ENCODE results near the gene KRTAP10-8. TPM values are rescaled to one million over a fixed set of nuclear protein-coding genes. Genes with fewer than 3 reads are reported as not detected.

The KRTAP10-8 gene
- total and polyA plus RNA-seq, 2 of the 4 experiments (the other 2 are of a cell fraction), result not detected

GRCh38 chr21:44589586-44590305, 22.1 kb upstream of the KRTAP10-8 start:
- POLR2A ChIA-PET (ENCODE audit: unreplicated experiment), result no interaction called here
- Histone ChIP-seq H2BK15ac (ENCODE audit: low read depth, low read length) (no peak overlapping the region), H2AFZ (replicated peaks; ENCODE audit: low read length, poor library complexity) (no peak overlapping the region), H3K36me3 (ENCODE audit: control insufficient read depth, insufficient read depth, low read length) (no peaks in the 10 kb centered on the region), H3K4me3 (ENCODE audit: insufficient read depth, low read depth, low read length) (no peak overlapping the region), H4K20me1 (ENCODE audit: insufficient read depth, low read length) (no peaks in the 10 kb centered on the region), H2BK5ac (ENCODE audit: low read depth, low read length, poor library complexity, severe bottlenecking) (no peak overlapping the region), H3K9me3 (ENCODE audit: control insufficient read depth, insufficient read depth, low read length) (no peaks in the 10 kb centered on the region; the same call in 1 of the 2 replicates), H3K27me3 (ENCODE audit: control insufficient read depth, insufficient read depth, low read length) (peaks cover 5% of the 10 kb centered on the region; the same call in 1 of the 2 replicates), H3K4ac (ENCODE audit: low read depth, low read length) (no peak overlapping the region), H3K4me2 (ENCODE audit: low read depth, low read length) (no peak overlapping the region), H3K9ac (ENCODE audit: low read depth, low read length) (no peak overlapping the region), H3K23ac (ENCODE audit: low read depth, low read length) (no peak overlapping the region), H2BK20ac (ENCODE audit: low read depth, low read length) (no peak overlapping the region), H3K18ac (ENCODE audit: low read depth, low read length) (no peak overlapping the region), H2BK120ac (ENCODE audit: low read depth, low read length) (no peak overlapping the region), H2AK9ac (replicated peaks; ENCODE audit: low read depth, low read length, poor library complexity) (no peak overlapping the region), H4K8ac (ENCODE audit: low read depth in 2 of 2, low read length in 2 of 2) (no peak overlapping the region), H2AK5ac (ENCODE audit: low read depth, low read length) (no peak overlapping the region), H4K5ac (ENCODE audit: low read depth, low read length) (no peak overlapping the region), H4K91ac (ENCODE audit: insufficient read depth, low read depth, low read length) (no peak overlapping the region), H3K9me1 (ENCODE audit: insufficient read depth, low read length) (no peaks in the 10 kb centered on the region), H3K56ac (ENCODE audit: extremely low read depth, insufficient read depth, low read length) (no peak overlapping the region), H3K14ac (replicated peaks; ENCODE audit: low read depth, low read length) (no peak overlapping the region), H3K27ac (ENCODE audit: insufficient read depth, low read length) (no peak overlapping the region), H3K4me1 (ENCODE audit: control insufficient read depth, insufficient read depth, low read length) (no peaks in the 10 kb centered on the region), H3K79me1 (ENCODE audit: low read depth in 1 of 2, low read length in 2 of 2) (no peaks in the 10 kb centered on the region)
- in situ Hi-C loops (cut with MboI; ENCODE audit: low sequenced_read_pairs), result no loop called here
- DNase-seq, result no peak
- intact Hi-C loops (cut with micrococcal nuclease), result no loop called here
- TF ChIP-seq MAZ (IDR thresholded peaks at IDR 0.05; ENCODE audit: borderline replicate concordance, low read depth, low read length), result no peak
- no peak for TF ChIP-seq RCOR1 (IDR thresholded peaks at IDR 0.05; ENCODE audit: insufficient replicate concordance, low read length)
- no TSS peak for BruUV-seq (replicated peaks)
- ATAC-seq (ENCODE audit: low read depth), result no peak
- 61% methylated on average over 11 of the region's 24 CpGs; no CpG with 5 or more reads in 1 of the 2 experiments for WGBS, 2 experiments (ENCODE audit: extremely low coverage in 2 of 2, insufficient read length in 1 of 2)
- dilution Hi-C loops (cut with HindIII; ENCODE audit: low sequenced_read_pairs, unreplicated experiment), result no loop called here
- CTCF ChIA-PET, result interaction anchor here (0.6 kb wide), 1 partner anchor 570 kb away, joined by 3 read pairs; no protein-coding TSS in a partner anchor

All from IMR-90 (cell line).